T follicular helper cell (primary cell): ENCODE data around the gene ADGRF5.

ENCODE experiments used
- DNase-seq: peaks from one replicate; pipeline ENCODE4 v3.0.0-alpha.2; 2020; ENCODE audit warnings: low read depth

ADGRF5 gene

DNA sequence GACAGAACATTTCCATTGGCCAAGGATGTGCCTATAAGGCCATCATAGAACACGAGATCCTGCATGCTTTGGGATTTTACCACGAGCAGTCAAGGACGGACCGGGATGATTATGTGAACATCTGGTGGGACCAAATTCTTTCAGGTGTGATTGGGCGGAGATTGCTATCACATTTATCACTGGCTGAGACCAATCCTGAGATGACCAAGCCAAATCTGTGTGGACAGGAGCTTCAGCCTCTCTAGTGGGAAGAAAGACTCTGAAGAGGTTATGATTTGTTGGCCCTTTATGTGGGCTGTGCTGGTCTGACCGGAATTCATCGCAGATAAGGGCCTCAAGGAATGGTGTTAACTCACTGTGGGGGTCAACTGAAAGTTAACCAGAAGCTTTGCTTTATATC is 102.2 kb downstream of the ADGRF5 start:
- DNase-seq = no peak

DNA sequence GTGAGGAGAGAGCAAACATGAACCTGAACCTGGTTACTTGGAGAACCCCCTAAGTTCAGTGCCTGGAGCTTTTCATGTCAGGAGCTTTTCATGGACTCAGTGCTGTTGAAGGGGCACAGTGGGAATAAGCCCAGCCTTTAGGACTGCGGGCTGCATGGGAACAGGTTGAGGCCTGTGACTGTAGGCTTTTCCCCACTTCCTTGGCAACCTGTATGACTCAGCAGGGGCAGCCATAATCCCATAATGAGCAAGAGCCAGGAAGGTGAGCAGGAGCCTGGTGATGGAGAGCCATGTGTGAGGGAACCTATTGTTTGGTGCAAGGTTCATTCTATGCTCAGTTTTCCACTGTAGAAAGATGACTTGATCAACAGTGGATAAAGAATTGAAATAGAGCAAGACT is 105.1 kb downstream of the ADGRF5 start:
- no peak for DNase-seq

- no peak for DNase-seq
These were observed 106.6 kb downstream of the ADGRF5 start for GRCh38 chr6:46815130-46815529.

DNA sequence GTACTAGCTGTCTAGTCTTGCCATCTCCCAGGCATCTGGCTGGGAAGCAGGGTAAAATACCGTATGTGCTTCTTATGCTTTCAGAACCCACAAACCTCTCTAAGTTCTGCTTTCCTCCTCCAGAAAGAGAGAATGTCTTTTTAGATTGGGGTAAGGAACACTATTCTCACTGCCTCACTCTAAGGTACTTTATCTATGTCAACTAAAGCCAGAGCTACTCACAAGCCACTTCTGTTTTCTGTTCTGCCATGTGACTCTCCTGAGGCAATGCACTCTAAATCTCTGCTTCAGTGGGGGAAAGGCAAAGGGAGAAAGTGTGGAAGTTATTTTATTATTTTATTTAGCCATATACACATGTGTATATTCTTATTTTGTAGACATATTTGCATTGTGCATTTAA is 112.9 kb downstream of the ADGRF5 start:
- no peak for DNase-seq
